Neural cell (in vitro differentiated cells): ENCODE measurements around the gene CNGA3.

Experiments
- POLR2AphosphoS5 ChIP-seq: IDR thresholded peaks from 2 replicates; pipeline ENCODE4 v1.6.1; 2012
- TAF1 ChIP-seq: IDR thresholded peaks from 2 replicates; pipeline ENCODE4 v1.6.1; 2012; ENCODE audit warnings: low read depth

GRCh38 chr2:98416383-98417159 lies 70.3 kb downstream of the CNGA3 start:
- no peak for TF ChIP-seq TAF1
- TF ChIP-seq POLR2AphosphoS5, result no peak
